Measurements from ENCODE around the gene GRID2. TPM values are rescaled to one million over a fixed set of nuclear protein-coding genes. Genes with fewer than 3 reads are reported as not detected.

Gene GRID2
- total and polyA plus RNA-seq, 10 of the 15 experiments (the other 5 are each of a cell fraction or from before 2014, with no cell fraction given): not detected

- no peak for TF ChIP-seq PBX3 (IDR thresholded peaks at IDR 0.05; ENCODE audit: insufficient replicate concordance, low read depth, low read length)
Measured at GRCh38 chr4:93018243-93018642, 714.5 kb downstream of the GRID2 start (continued).

DNA sequence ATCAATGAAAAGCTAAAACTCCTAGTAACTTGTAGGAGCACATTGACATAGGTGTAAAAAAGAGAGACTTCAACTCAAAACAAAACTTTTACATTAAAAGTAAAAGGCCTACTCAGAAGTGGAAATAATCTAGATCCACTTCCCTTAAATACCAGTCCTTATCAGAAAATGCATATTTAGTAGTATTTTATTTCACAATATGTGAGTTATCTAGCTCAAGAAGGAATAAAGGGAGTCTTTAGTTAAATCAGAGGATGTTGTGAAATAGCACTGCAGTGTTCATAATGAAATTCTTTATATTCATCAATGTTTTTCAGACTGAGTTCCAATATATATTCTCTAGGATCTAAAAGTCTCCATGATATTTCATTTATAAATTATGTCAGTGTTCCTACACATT, 715.0 kb downstream of the GRID2 start:
- TF ChIP-seq FOXK2 (IDR thresholded peaks at IDR 0.05) (no peak), RAD21 (IDR thresholded peaks at IDR 0.05; ENCODE audit: insufficient read depth, low read depth, low read length) (no peak), RB1 (IDR thresholded peaks at IDR 0.05; ENCODE audit: borderline replicate concordance) (no peak), E2F8 (IDR thresholded peaks at IDR 0.05; ENCODE audit: low read depth, partially characterized antibody) (no peak), BRCA1 (IDR thresholded peaks at IDR 0.05; ENCODE audit: low read depth, low read length) (no peak), MYC (IDR thresholded peaks at IDR 0.05; ENCODE audit: insufficient read depth, insufficient read length, insufficient replicate concordance, low read length, severe bottlenecking) (no peak), CHD4 (IDR thresholded peaks at IDR 0.05) (no peak), PAX5 (IDR thresholded peaks at IDR 0.05; ENCODE audit: borderline replicate concordance, low read depth, low read length) (no peak), NFIC (IDR thresholded peaks at IDR 0.05; ENCODE audit: low read depth, low read length) (no peak)
- H3K4me1 ChIP-seq (ENCODE audit: control insufficient read depth, insufficient read depth, low read length): no peaks in the 10 kb centered on the region
- H2AFZ ChIP-seq (ENCODE audit: control insufficient read depth, low read depth, low read length): no peak overlapping the region
- H3K79me2 ChIP-seq (ENCODE audit: control insufficient read depth, insufficient read depth, low read length): no peaks in the 10 kb centered on the region
- ChIA-PET POLR2A (no interaction called here), CTCF (no interaction called here), SMC1A (ENCODE audit: uncharacterized antibody, unreplicated experiment) (no interaction called here), RAD21 (ENCODE audit: unreplicated experiment) (no interaction called here)
- no peak for ATAC-seq
- no TSS peak for BruUV-seq (replicated peaks)
- no peaks in the 10 kb centered on the region for H3K9me3 ChIP-seq (replicated peaks; ENCODE audit: control insufficient read depth, insufficient read depth, low read length)
- no peaks in the 10 kb centered on the region for H3K27me3 ChIP-seq (replicated peaks in 1 of 2; ENCODE audit: control insufficient read depth in 2 of 2, insufficient read depth in 2 of 2, low read length in 1 of 2)
- no peaks in the 10 kb centered on the region for H3K36me3 ChIP-seq (ENCODE audit: control insufficient read depth in 2 of 2, insufficient read depth in 2 of 2, low read length in 1 of 2)
- DNase-seq (ENCODE audit: low read depth, low spot score): no peak
- in situ Hi-C loops (cut with MboI) (no loop called here), intact Hi-C loops (cut with micrococcal nuclease; ENCODE audit: unreplicated experiment) (no loop called here)
- no peak overlapping the region for H3K4me3 ChIP-seq
- H3K9ac ChIP-seq (ENCODE audit: control insufficient read depth, insufficient read depth, low read length): no peak overlapping the region
- FAIRE-seq: no peak
- H3K27ac ChIP-seq (ENCODE audit: control insufficient read depth, insufficient read depth): no peak overlapping the region
- no peaks in the 10 kb centered on the region for H4K20me1 ChIP-seq (ENCODE audit: control insufficient read depth, insufficient read depth)
- H3K4me2 ChIP-seq (ENCODE audit: control insufficient read depth, insufficient read depth): no peak overlapping the region

Data from GM12878 (cell line).